Hepatocyte (in vitro differentiated cells): ENCODE results near the gene VWCE. TPM values are rescaled to one million over a fixed set of nuclear protein-coding genes. Genes with fewer than 3 reads are reported as not detected.
A peak's percentile ranks its signal among the peaks of the same experiment; 100 is the strongest.
"Not testable (repeated sequence)": the region's sequence is repeated elsewhere in the genome, so short reads cannot be mapped to it uniquely, and the experiment has no call there.

Source experiments
- DNase-seq: peaks from one replicate; pipeline ENCODE4 v3.0.0-alpha.2; 2016; ENCODE audit warnings: low spot score
- H2AFZ ChIP-seq: fragments of 200-600 bp; sonication (generic); 2 replicates; pipeline ENCODE4 v1.6.0; 2016; ENCODE audit warnings: antibody characterized with exemption, mild to moderate bottlenecking
- H3K27ac ChIP-seq: fragments of 200-600 bp; sonication (generic); 2 replicates; pipeline ENCODE4 v1.5.1; 2016; ENCODE audit warnings: mild to moderate bottlenecking
- H3K27me3 ChIP-seq: fragments of 200-600 bp; sonication (generic); 2 replicates; pipeline ENCODE4 v1.6.1; 2016
- H3K36me3 ChIP-seq: fragments of 200-600 bp; sonication (generic); replicated peaks from 2 replicates; pipeline ENCODE4 v1.5.1; 2016; ENCODE audit warnings: low read depth; ENCODE audit not compliant: insufficient read depth
- H3K4me1 ChIP-seq: fragments of 200-600 bp; sonication (generic); 2 replicates; pipeline ENCODE4 v1.5.1; 2016; ENCODE audit warnings: mild to moderate bottlenecking, moderate library complexity; ENCODE audit not compliant: insufficient read depth
- H3K4me2 ChIP-seq: fragments of 200-600 bp; sonication (generic); 2 replicates; pipeline ENCODE4 v1.6.0; 2016
- H3K4me3 ChIP-seq: fragments of 200-600 bp; sonication (generic); 2 replicates; pipeline ENCODE4 v1.5.1; 2016; ENCODE audit warnings: mild to moderate bottlenecking
- H3K79me2 ChIP-seq: fragments of 200-600 bp; sonication (generic); 2 replicates; pipeline ENCODE4 v1.6.0; 2017; ENCODE audit warnings: mild to moderate bottlenecking
- H3K9me2 ChIP-seq: fragments of 200-600 bp; sonication (generic); replicated peaks from 2 replicates; pipeline ENCODE4 v1.6.0; 2017; ENCODE audit warnings: mild to moderate bottlenecking; ENCODE audit not compliant: insufficient read depth
- H3K9me3 ChIP-seq: fragments of 200-600 bp; sonication (generic); 2 replicates; pipeline ENCODE4 v1.5.1; 2016; ENCODE audit warnings: low read depth, mild to moderate bottlenecking
- H4K20me1 ChIP-seq: fragments of 200-600 bp; sonication (generic); 2 replicates; pipeline ENCODE4 v1.6.0; 2016; ENCODE audit warnings: mild to moderate bottlenecking; ENCODE audit not compliant: insufficient read depth, poor library complexity, severe bottlenecking
- EZH2 ChIP-seq: fragments of 200-600 bp; sonication (generic); IDR thresholded peaks from 2 replicates; pipeline ENCODE4 v1.6.1; 2016; ENCODE audit warnings: antibody characterized with exemption, mild to moderate bottlenecking, borderline replicate concordance
- EZH2phosphoT487 ChIP-seq: fragments of 200-600 bp; sonication (generic); IDR thresholded peaks from one replicate; pipeline ENCODE4 v1.6.1; 2018; ENCODE audit warnings: antibody characterized with exemption, mild to moderate bottlenecking, low read depth, moderate library complexity; ENCODE audit not compliant: unreplicated experiment, severe bottlenecking
- WGBS: methylation state at CpG from one replicate; pipeline ENCODE4 v1.1.6; 2016; ENCODE audit warnings: low lambda C conversion rate; ENCODE audit errors: missing lambda C conversion rate; 5-methylcytosine and 5-hydroxymethylcytosine counted together
- polyA plus RNA-seq: library from polyadenylated mRNA; unstranded; fragments of >200 nt; fragmentation: Nextera tagmentation; extraction: Ambion mirVana; gene quantifications from 2 replicates; pipeline ENCODE4 v1.2.1, GENCODE V29; 2016
- total RNA-seq: library from RNA; depleted of rRNA; stranded (reverse); fragments of >200 nt; gene quantifications from 2 replicates; pipeline ENCODE4 v1.2.3, GENCODE V29; 2014
- TF ChIP-seq, protein P1 (sequence below): fragments of 200-600 bp; sonication (generic); IDR thresholded peaks from 2 replicates; pipeline ENCODE4 v1.5.1; 2016; ENCODE audit warnings: antibody characterized with exemption, mild to moderate bottlenecking; ENCODE audit not compliant: poor library complexity

VWCE gene
- total and polyA plus RNA-seq, 2 experiments from 2014 or later = 6.7 to 13.4 TPM

DNA sequence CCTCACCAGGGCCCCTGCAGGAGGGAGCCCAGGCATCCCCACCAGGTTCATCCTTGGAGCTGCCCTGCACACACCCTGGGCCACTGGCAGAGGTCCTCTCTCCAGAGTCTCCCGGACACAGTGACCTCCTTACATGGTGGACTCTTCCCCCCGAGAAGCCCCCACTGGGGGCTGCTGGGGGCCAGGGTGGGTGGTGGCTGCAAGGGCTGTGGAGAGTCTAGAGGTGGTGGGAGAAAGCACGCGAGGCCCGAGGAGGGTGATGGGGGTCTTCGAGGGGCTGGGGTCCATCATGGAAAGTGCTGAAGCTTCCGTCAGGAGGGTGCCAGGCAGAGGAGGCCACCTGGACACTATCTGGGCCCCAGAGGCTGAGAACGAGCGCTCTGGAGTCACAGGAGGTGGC lies 36.6 kb downstream of the VWCE start:
- Histone ChIP-seq H3K4me1 (no peaks in the 10 kb centered on the region), H3K9me3 (no peaks in the 10 kb centered on the region), H3K27me3 (no peaks in the 10 kb centered on the region), H3K4me2 (no peak overlapping the region), H3K9me2 (no peaks in the 10 kb centered on the region), H3K27ac (no peak overlapping the region), H3K4me3 (no peak overlapping the region), H4K20me1 (no peaks in the 10 kb centered on the region), H2AFZ (no peak overlapping the region), H3K36me3 (no peaks in the 10 kb centered on the region), H3K79me2 (no peaks in the 10 kb centered on the region)
- DNase-seq = no peak
- no peak for TF ChIP-seq EZH2
- TF ChIP-seq EZH2phosphoT487 = no peak
- TF ChIP-seq, protein P1, sequence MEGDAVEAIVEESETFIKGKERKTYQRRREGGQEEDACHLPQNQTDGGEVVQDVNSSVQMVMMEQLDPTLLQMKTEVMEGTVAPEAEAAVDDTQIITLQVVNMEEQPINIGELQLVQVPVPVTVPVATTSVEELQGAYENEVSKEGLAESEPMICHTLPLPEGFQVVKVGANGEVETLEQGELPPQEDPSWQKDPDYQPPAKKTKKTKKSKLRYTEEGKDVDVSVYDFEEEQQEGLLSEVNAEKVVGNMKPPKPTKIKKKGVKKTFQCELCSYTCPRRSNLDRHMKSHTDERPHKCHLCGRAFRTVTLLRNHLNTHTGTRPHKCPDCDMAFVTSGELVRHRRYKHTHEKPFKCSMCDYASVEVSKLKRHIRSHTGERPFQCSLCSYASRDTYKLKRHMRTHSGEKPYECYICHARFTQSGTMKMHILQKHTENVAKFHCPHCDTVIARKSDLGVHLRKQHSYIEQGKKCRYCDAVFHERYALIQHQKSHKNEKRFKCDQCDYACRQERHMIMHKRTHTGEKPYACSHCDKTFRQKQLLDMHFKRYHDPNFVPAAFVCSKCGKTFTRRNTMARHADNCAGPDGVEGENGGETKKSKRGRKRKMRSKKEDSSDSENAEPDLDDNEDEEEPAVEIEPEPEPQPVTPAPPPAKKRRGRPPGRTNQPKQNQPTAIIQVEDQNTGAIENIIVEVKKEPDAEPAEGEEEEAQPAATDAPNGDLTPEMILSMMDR = no peak
- WGBS = 93% methylated on average over 9 of the region's 9 CpGs

DNA sequence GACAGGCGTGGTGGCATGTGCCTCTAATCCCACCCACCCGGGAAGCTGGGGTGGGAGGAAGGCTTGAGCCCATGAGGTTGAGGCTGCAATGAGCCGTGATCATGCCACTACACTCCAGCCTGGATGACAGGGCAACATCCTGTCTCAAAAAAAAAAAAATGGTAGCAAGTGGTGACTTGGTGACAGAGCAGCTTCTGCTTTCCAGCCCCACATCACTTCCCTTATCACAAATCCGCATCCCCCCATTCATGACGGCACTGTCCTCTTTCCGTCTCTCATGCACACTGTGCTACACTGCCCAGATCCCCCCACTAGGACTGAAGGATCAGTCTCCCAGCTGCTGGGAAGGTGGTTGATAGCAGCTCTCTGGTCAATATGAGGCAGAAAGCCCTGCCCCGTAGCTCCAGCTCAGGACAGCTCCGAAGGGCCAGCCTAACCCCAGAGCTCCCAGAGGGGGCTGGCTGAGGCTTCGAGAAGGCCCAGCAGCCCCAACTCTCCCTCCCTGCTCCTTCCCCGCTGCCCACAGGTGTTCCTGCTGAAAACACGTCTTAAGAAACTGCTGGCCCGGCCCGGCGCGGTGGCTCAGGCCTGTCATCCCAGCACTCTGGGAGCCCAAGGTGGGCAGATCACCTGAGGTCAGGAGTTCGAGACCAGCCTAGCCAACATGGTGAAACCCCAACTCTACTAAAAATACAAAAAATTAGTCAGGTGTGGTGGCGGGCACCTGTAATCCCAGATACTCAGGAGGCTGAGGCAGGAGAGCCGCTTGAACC lies 38.2 kb downstream of the VWCE start:
- H3K4me2 ChIP-seq = no peak overlapping the region
- H3K36me3 ChIP-seq = no peaks in the 10 kb centered on the region
- no peaks in the 10 kb centered on the region for H3K4me1 ChIP-seq
- H3K27me3 ChIP-seq = no peaks in the 10 kb centered on the region
- H3K9me2 ChIP-seq = no peaks in the 10 kb centered on the region
- H3K27ac ChIP-seq = no peak overlapping the region
- no peaks in the 10 kb centered on the region for H4K20me1 ChIP-seq
- H3K4me3 ChIP-seq = no peak overlapping the region
- H3K79me2 ChIP-seq = no peaks in the 10 kb centered on the region
- TF ChIP-seq, protein P1 = no peak
- TF ChIP-seq EZH2 = no peak
- no peak for TF ChIP-seq EZH2phosphoT487
- no peaks in the 10 kb centered on the region for H3K9me3 ChIP-seq
- DNase-seq = no peak
- 93% methylated on average over 18 of the region's 18 CpGs for WGBS
- no peak overlapping the region for H2AFZ ChIP-seq

DNA sequence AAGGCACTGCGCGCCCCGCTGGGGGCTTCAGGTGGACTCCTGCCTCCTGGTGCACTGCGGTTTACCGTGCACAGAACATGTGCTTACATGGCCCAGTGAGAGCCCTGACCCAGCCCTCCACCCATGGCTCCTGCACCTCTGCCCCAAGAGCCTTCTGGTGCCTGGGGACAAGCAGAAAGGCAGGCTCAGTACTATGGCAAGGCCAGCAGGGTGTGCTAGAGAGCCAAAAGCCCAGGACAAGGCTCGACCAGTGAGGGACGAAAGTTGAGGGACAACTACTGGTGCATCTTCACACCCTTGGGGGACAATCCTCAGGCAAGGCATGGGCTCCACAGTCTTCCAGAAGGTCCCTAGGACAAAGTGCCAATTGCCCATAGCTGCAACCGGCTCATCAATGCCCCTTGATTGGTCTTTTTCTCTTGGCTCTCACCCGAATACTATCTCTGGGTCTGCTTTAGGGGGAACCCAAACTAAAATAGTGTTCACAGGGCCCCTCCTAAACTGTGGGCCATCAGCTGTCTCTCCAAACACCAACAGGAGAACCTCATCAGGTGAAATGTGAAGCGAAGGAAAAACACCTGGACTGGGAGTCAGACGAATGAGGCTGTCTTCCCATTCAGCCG lies 40.6 kb downstream of the VWCE start:
- Histone ChIP-seq H3K27ac (no peak overlapping the region), H3K9me2 (no peaks in the 10 kb centered on the region), H3K27me3 (no peaks in the 10 kb centered on the region), H3K79me2 (no peaks in the 10 kb centered on the region), H2AFZ (no peak overlapping the region), H3K4me3 (no peak overlapping the region), H4K20me1 (no peaks in the 10 kb centered on the region), H3K4me1 (no peaks in the 10 kb centered on the region), H3K9me3 (no peaks in the 10 kb centered on the region), H3K4me2 (no peak overlapping the region), H3K36me3 (no peaks in the 10 kb centered on the region)
- TF ChIP-seq EZH2 (no peak), EZH2phosphoT487 (no peak)
- TF ChIP-seq, protein P1 = peak; percentile 67
- DNase-seq = peak; percentile 71
- WGBS = 57% methylated on average over 12 of the region's 12 CpGs

DNA sequence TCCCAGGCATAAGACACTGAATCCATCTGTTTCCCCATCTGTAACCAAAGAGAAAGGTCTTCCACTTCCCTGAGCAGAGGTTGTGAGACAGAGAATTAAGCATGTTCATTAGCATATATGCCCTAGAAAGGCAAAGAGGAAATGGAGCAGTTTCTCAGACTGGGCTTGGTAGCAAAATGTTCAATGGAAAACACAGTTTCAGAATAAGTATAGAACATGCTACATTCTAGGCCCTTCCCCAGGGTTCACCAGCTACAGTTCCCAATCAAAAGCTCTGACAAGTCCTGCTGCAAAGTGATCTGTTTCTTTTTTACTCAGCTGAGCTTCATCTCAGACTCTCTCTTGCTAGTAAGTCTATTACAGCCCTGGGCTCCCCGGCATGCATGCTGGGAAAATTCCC lies 42.8 kb downstream of the VWCE start:
- H3K9me3 ChIP-seq, H3K4me1 ChIP-seq, DNase-seq, H3K9me2 ChIP-seq, H3K79me2 ChIP-seq, H3K27ac ChIP-seq, H4K20me1 ChIP-seq, H3K27me3 ChIP-seq, H3K4me3 ChIP-seq, H2AFZ ChIP-seq, H3K36me3 ChIP-seq, H3K4me2 ChIP-seq: not testable (repeated sequence)
- WGBS = 64% methylated on average over 1 of the region's 1 CpG

DNA sequence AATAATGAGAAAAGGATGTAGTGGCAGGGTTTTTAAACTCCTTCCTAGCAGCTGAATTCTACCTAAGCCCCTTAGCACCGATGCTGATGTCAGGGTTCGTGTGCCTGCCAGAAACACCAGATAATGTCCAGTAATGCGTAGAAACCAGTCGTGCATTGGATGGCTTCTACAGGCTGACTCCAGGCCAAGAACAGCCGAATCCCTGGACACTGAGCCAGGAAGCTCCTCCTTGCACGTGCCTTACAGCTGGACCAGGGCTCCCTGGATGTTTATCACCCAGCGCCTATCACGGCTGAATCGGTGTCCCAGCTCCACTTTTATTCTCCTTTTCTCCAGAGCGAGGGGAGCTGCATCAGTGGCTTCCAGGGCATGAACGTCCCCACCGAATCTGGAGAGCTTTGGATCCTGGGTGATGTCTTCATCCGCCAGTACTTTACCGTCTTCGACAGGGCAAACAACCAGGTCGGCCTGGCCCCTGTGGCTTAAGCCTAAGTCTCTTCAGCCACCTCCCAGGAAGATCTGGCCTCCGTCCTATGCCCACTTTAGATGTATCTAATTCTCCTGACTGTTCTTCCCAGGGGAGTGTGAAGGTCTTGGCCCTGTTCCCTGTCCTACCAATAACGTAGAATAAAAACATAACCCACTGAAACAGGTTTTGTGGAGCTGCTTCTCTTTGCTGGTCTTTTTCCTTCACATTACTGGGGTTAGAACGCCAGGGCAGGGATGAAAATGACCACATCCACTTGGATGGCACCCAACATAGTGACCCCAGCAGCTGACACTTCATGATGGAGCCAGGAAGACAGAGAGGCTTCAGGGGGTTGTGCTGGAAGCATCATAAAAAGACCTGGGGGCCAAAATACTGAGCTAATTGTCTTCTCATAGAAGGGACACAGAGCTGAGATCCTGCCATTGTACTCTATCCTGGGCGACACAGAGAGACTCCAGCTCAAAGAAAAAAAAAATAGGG lies 44.0 kb downstream of the VWCE start:
- WGBS = 85% methylated on average over 20 of the region's 20 CpGs
- not testable (repeated sequence) for H4K20me1 ChIP-seq, H3K4me3 ChIP-seq, H3K4me2 ChIP-seq, H3K27ac ChIP-seq, H3K9me2 ChIP-seq, H2AFZ ChIP-seq, DNase-seq, H3K27me3 ChIP-seq, H3K36me3 ChIP-seq, H3K9me3 ChIP-seq, H3K79me2 ChIP-seq, H3K4me1 ChIP-seq
